ENCODE results near the gene ENTR1. TPM values are rescaled to one million over a fixed set of nuclear protein-coding genes. Genes with fewer than 3 reads are reported as not detected.

Gene ENTR1
- 54.8 and 57.9 TPM in 2 replicates for total RNA-seq
- long read RNA-seq, partial matches to known transcripts, result 3 of 6 reads
- long read RNA-seq, other reads (novel, unspliced or antisense), result 2 of 6 reads

- no peak for TF ChIP-seq CTCF (IDR thresholded peaks at IDR 0.05)
- DNase-seq (ENCODE audit: extremely low spot score, unreplicated experiment), result peak; percentile 95
- Mint-ChIP-seq H3K27me3 (ENCODE audit: unreplicated experiment) (no peaks in the 10 kb centered on the region), H3K36me3 (ENCODE audit: unreplicated experiment) (peaks cover 25% of the 10 kb centered on the region), H3K4me3 (ENCODE audit: unreplicated experiment) (peak within 1 kb of the TSS; percentile 89), H3K4me1 (ENCODE audit: unreplicated experiment) (peaks cover 32% of the 10 kb centered on the region), H3K9me3 (ENCODE audit: unreplicated experiment) (no peaks in the 10 kb centered on the region), H3K27ac (ENCODE audit: unreplicated experiment) (peak within 1 kb of the TSS; percentile 86)
Measured at GRCh38 chr9:136410500-136411287, at the start of gene ENTR1, which contains the start of gene PMPCA. ENTR1 (minus strand) TSS chr9:136410614; CDS start chr9:136410397, 217 bp downstream. PMPCA (plus strand) TSS chr9:136410658; CDS start chr9:136410669, 11 bp downstream.

- Mint-ChIP-seq H3K4me1 (ENCODE audit: unreplicated experiment) (no peaks in the 10 kb centered on the region), H3K9me3 (ENCODE audit: unreplicated experiment) (no peaks in the 10 kb centered on the region), H3K27ac (ENCODE audit: unreplicated experiment) (no peak overlapping the region), H3K4me3 (ENCODE audit: unreplicated experiment) (no peak overlapping the region), H3K27me3 (ENCODE audit: unreplicated experiment) (no peaks in the 10 kb centered on the region), H3K36me3 (ENCODE audit: unreplicated experiment) (peaks cover 53% of the 10 kb centered on the region)
- TF ChIP-seq CTCF (IDR thresholded peaks at IDR 0.05), result no peak
- no peak for DNase-seq (ENCODE audit: extremely low spot score, unreplicated experiment)
Measured at GRCh38 chr9:136459425-136459824, 49.0 kb upstream of the ENTR1 start.

- TF ChIP-seq CTCF (IDR thresholded peaks at IDR 0.05), result no peak
- no peak overlapping the region for H3K4me3 Mint-ChIP-seq (ENCODE audit: unreplicated experiment)
- no peaks in the 10 kb centered on the region for H3K27me3 Mint-ChIP-seq (ENCODE audit: unreplicated experiment)
- peaks cover 55% of the 10 kb centered on the region for H3K36me3 Mint-ChIP-seq (ENCODE audit: unreplicated experiment)
- no peak overlapping the region for H3K27ac Mint-ChIP-seq (ENCODE audit: unreplicated experiment)
- no peaks in the 10 kb centered on the region for H3K4me1 Mint-ChIP-seq (ENCODE audit: unreplicated experiment)
- H3K9me3 Mint-ChIP-seq (ENCODE audit: unreplicated experiment), result no peaks in the 10 kb centered on the region
- DNase-seq (ENCODE audit: extremely low spot score, unreplicated experiment), result no peak
Measured at GRCh38 chr9:136457326-136457725, 46.9 kb upstream of the ENTR1 start.

- H3K27me3 Mint-ChIP-seq (ENCODE audit: unreplicated experiment), result no peaks in the 10 kb centered on the region
- H3K9me3 Mint-ChIP-seq (ENCODE audit: unreplicated experiment), result no peaks in the 10 kb centered on the region
- H3K27ac Mint-ChIP-seq (ENCODE audit: unreplicated experiment), result no peak overlapping the region
- no peak for TF ChIP-seq CTCF (IDR thresholded peaks at IDR 0.05)
- H3K4me1 Mint-ChIP-seq (ENCODE audit: unreplicated experiment), result no peaks in the 10 kb centered on the region
- peaks cover 56% of the 10 kb centered on the region for H3K36me3 Mint-ChIP-seq (ENCODE audit: unreplicated experiment)
- DNase-seq (ENCODE audit: extremely low spot score, unreplicated experiment), result no peak
- no peak overlapping the region for H3K4me3 Mint-ChIP-seq (ENCODE audit: unreplicated experiment)
Measured at GRCh38 chr9:136456258-136456657, 45.8 kb upstream of the ENTR1 start.
